Heart left ventricle (tissue), 13 donors: ENCODE measurements around the gene FOXK1.

Experiments
- CTCF ChIP-seq, 12 donors: fragments of 200-600 bp; sonication (generic) in 4 of 12; IDR thresholded peaks; one replicate each; pipeline versions ENCODE4 v1.5.0 to v1.8.0; 2018 to 2022; ENCODE audit warnings: antibody characterized with exemption in 12 of 12, mild to moderate bottlenecking in 5 of 12
- POLR2A ChIP-seq, 2 donors: fragments of 450-650 bp; IDR thresholded peaks; one replicate each; pipeline ENCODE4 v1.6.1; 2017; ENCODE audit warnings: antibody characterized with exemption in 2 of 2, mild to moderate bottlenecking in 2 of 2, moderate library complexity in 2 of 2
- donor health status: ischemic (EF 13 %, LVEDD 7.1; RV severe dilation, severe dysfunction).
- donor health status: DM: no; HTN: yes; CAD: no.
- donor health status: DM: no; HTN: no; CAD: no.
- donor health status: ischemic (EF 25% LVEDD 6.9; RV normal size, moderate dysfunction).
- donor health status: ischemic (EF 25% LVEDD 5.7; RV mildly dilated, moderate dysfunction).
- donor health status: ischemic (EF 35%, LVEDD 5.7; RV mildly dilated, moderate dysfunction).
- donor health status: nonischemic (EF 11% LVEDD 7.7; RV severe dilation, severe dysfunction).
- donor health status: DM: yes; HTN: yes; CAD: no.
- donor health status: PGD.
- donor health status: ischemic (EF 29% LVEDD 5.4; RV normal size, mild dysfunction).
- donor health status: nonischemic (EF 23%, LVEDD 6.1; RV moderate dilation, normal function).

- TF ChIP-seq CTCF (IDR thresholded peaks at IDR 0.05) (no peak), POLR2A (IDR thresholded peaks at IDR 0.05) (no peak)
Measured at GRCh38 chr7:4796453-4796852, 114.4 kb downstream of the FOXK1 start.
